Endometrium (tissue), 2 donors: ENCODE data around the gene FARP2.

Experiments used
- FAIRE-seq: peaks from 2 replicates; lab custom pipeline; 2012; peaks lifted over from hg19 to GRCh38; lab: Jason Lieb, UNC
- donor health status: control.
- donor health status: control.

Gene FARP2

GRCh38 chr2:241329669-241330615, 26.1 kb upstream of the FARP2 start:
- no peak for FAIRE-seq

DNA sequence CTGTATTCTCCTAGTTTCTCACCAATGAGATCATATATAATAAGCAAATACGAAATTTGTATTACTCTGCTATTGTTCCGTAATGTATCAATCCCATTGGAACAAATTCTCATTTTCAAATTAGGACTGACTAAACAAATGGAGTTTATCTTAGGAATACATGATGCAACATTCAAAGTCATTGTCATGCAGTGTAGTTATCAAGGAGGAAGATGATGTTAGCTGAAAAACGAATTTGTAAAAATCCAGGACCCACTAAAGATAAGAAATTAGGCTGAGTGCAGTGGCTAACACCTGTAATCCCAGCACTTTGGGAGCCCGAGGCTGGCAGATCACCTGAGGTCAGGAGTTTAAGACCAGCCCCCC, 25.5 kb upstream of the FARP2 start:
- FAIRE-seq, result no peak

DNA sequence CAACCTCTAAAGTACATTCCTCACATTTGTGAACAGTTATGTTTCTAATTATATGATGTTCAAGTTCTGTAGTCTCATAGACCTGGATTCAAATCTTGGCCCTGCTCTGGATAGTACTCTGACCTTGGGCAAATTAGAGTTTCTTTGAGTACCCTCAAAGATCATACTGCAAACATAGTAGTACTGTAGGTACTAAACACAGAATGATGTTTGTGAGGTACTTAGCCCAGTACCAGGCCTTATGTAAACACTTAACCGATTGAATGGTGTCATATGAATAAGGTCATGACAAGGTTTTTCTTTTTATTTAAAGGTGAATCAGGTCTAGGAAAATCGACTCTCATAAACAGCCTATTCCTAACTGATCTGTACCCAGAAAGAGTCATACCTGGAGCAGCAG, 21.3 kb upstream of the FARP2 start:
- no peak for FAIRE-seq

DNA sequence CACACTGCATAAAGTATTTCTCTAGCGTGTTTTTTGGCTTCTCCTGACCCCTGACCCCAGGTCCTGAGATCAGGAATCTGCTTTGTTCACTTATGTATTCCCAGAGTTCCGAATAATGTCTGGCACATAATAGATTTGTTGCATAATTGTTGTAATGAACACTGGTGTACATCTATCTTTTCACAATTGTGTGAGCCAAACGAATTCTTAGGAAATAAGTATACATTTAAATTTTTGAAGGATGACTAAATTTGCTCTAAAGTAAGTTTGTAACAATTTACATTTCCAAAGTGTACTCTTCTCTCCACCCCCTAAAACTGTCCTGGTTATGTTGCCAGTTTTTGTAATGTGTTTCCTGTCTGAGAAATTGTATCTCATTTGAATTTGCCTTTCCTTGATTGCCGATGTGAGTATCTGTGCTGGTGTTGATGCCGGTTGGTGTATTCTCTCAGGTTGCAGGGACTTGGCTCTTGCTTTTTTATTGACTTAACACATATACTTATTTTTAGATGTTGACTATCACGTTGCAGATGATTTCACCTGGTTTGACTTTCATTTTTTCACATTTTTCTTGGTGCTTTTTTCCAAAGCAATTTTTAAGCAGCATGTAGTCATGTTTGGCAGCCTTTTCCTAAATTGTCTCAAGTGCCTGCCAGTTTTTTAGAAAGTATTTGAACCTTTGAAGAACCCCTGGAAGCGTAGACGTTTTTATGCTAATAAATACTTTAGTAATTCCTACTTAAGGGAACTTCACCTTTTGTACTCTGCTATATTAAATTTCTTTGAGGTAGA, 16.1 kb upstream of the FARP2 start:
- no peak for FAIRE-seq

DNA sequence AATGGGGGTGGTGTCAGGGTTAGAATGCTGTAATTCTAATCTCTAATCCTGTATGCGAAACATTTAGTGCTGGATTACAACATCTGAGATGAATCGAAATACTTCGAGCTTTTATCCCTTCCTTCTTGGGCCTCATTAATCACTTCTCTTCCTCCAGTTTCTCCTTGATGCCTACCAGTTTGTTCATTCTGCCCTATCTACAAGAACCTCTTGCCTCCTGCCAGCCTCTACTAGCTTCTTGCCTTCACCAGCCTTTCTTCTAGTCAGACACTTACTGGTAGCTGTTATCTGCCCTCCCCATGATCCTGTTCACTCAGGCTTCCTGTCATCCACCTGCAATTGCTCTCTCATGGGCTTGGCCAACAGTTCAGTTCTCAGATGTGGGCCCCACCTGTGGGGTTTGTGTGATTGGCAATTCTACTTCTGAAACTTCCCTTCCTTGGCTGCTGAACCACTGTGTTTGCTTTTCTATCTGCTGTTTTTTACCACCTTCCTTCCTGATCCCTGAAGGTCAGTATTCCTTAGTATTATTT, 15.4 kb upstream of the FARP2 start:
- FAIRE-seq, result no peak

- no peak for FAIRE-seq
These were observed 11.0 kb upstream of the FARP2 start for GRCh38 chr2:241344925-241345651.

DNA sequence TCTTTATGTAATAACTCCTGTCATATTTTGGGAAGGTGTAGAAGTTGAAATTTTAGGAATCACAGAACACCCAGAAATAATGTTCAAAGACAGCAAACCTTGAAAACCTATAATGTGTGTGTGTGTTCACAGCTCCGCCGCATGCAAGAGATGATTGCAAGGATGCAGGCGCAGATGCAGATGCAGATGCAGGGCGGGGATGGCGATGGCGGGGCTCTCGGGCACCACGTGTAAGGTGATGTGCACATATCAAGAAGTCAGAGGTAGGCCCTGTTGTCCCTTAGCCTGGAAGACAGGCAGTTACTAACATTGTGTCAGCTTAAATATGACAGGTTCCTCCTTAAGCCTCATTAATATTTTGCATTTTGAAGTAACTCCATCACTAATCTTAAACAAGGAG, 6.1 kb upstream of the FARP2 start:
- FAIRE-seq, result no peak

- no peak for FAIRE-seq
These were observed 5.6 kb upstream of the FARP2 start for GRCh38 chr2:241350530-241350877.

DNA sequence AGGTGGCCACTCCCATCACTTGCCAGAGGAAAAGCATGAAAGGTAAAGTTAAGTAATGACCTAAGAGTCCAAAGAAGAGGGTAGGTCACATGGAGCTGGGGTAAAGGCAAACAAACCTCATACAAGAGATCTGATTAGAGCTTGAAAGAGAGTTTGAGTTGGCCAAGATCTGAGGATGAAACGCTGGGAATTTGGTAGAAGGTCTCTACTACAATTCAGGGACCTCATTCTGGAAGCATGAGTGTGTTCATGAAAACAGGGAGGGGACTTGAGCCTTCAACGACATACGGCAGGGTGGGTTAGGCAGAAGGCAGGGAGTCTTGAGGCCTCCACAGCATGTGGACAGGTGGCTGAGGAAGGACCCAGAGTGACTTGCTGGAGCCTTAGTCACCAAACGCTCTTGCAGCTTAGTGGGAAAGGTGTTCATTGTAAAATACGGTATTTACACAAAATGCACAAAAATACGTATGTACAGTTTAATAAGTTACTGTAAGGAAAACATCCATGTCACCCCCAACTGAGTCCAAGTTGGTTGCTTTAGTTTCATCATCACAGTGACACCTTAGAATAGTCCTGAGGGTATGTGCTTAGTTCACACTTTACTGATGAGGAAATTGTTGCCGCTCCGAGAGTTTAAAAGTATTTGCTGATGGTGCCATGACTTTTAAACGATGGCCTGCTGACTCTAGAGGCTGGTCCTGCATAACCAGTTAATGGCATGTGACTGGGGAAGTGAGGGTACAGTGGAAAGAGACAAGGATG, 5.0 kb upstream of the FARP2 start:
- no peak for FAIRE-seq

DNA sequence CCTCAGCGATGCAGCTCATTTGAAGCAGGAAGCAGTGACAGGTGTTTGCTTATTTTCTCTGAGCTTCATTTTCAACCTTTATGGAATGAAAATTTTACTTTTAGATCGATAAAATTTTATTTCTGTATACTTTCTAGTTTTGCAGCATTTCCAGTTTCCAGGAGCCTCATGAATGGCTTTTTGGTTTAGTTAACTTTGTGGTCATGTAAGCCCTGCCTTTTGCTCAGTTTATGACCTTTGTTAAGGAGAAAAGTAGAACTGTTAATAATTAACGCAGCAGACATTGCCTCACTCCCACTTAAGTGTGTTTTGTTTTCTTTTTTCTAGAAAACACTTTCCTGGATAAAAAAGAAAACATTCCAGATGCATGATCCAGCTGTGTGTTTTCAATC, 4.4 kb upstream of the FARP2 start:
- peak; percentile 33 for FAIRE-seq

GRCh38 chr2:241352227-241352626, 3.9 kb upstream of the FARP2 start:
- no peak for FAIRE-seq

- no peak for FAIRE-seq
These were observed 1.1 kb upstream of the FARP2 start for GRCh38 chr2:241354668-241355658.

GRCh38 chr2:241356871-241357260, 781 bp downstream of the FARP2 start:
- FAIRE-seq, result no peak

DNA sequence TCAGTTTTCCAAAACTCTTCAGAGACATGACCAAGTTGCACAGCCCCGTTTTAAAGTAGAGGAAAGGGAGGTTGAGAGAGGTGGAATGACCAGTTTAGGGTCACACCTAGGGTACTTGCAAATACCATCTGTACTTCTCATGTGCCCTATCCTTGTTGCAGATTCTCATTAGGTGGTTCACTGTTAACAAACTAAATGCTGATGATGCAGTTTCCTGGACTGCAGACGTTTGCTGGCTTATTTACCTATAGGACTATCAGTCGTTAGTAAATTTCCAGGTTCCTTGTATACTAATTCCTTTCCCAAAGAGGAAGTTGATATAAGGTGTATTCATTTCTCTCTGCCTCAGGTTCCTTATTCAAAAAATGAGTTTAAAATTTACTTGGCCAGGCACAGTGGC, 1.4 kb downstream of the FARP2 start:
- no peak for FAIRE-seq

DNA sequence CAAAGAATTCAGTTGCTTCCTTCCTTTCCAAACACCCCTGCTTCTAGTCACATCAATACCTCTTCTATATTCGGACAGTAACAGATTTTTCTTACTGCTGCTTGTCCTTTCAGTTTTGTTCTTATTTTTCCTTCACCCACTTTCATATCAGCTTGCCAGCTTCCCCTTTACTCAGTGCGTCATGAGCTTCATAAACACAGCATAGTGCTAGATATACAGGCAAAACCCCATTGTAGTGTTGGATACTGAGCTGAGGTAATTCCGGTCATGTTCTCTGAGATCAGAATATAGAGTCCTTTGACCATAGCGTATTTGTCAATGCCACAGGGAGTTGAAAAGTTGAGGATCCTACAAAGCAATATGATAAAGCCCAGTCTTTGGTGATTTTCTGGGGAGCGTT, 2.4 kb downstream of the FARP2 start:
- no peak for FAIRE-seq

- no peak for FAIRE-seq
These were observed 3.5 kb downstream of the FARP2 start for GRCh38 chr2:241359481-241360045.

- FAIRE-seq, result no peak
These were observed 7.3 kb downstream of the FARP2 start for GRCh38 chr2:241363426-241363825.

GRCh38 chr2:241364781-241365180, 8.7 kb downstream of the FARP2 start:
- FAIRE-seq, result no peak

GRCh38 chr2:241366678-241367077, 10.6 kb downstream of the FARP2 start:
- FAIRE-seq, result no peak

DNA sequence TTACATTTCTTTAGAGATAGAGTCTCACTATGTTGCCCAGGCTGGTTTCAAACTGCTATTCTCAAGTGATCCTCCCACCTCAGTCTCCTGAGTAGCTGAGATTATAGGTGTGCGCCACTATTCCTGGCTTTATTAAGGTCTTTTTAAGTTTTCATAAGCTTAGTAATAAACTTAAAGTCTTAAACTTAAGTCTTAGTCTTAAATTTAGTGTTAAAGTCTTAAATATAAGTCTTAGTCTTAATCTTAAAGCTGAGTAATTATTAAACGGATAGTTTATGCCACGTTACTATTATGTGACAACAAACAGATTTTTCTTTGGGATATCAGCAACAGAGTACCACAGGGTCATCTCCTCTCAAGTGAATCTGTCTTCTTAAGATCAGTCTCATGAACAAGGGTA, 12.6 kb downstream of the FARP2 start:
- no peak for FAIRE-seq
